ENCODE measurements around the gene SLX9. TPM values are rescaled to one million over a fixed set of nuclear protein-coding genes. Genes with fewer than 3 reads are reported as not detected.

The SLX9 gene
- total RNA-seq, 1 experiment from 2014 or later: 74.3 TPM

DNA sequence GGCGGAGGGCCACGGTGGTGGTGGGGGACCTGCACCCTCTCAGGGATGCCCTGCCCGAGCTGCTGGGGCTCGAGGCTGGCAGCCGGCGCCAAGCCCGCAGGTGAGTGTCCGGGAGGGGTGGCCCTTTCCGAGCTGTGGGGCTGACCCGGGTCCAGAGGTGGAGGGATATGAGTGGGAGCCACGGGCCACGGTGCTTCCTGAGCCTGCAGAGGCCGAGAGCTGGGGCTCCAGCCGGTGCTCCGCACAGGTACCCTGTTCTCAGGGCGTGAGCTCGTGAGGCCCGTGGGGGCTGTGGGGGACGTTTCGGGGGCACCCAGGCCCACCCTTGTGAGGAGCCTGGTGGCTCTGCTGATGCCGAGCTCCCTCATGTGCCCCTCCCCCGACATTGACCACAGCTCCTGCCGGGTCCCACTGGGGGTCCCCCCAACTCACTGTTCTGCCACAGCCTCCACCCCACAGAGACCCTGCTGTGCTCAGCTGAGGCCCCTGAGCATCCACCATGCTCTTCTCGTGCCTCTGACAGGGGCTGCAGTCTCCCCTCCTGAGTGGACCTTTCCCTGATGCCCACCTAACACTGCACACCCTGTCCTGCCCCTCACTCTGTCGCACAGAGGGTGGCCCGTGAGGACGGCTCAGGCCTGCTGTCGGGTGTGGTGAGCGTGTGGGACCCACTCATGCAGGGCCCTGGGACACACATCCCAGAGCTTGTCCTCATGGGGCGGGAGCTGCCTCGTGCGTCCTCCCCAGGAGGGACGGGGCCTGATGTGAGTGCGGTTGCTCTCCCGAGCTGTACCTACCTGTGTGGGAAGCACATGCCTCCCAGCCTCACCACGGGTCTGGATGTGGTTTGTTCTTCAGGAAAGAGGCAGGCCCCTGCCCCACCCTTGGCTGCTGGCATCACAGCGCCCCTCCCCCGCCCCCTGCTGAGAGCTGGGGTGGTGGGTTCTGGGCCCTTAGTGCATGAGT, 27.5 kb downstream of the SLX9 start:
- Histone ChIP-seq H3K27me3 (ENCODE audit: insufficient read depth, low read length) (no peaks in the 10 kb centered on the region), H3K4ac (ENCODE audit: low read depth, low read length) (no peak overlapping the region), H2BK20ac (ENCODE audit: low read depth, low read length, poor library complexity, severe bottlenecking) (no peak overlapping the region), H2BK120ac (ENCODE audit: low read depth, low read length, poor library complexity, severe bottlenecking) (no peak overlapping the region), H3K27ac (ENCODE audit: insufficient read length, low read depth, low read length) (no peak overlapping the region), H2AK5ac (ENCODE audit: insufficient read length, low read length) (no peak overlapping the region), H2BK12ac (ENCODE audit: insufficient read length, low read depth, low read length) (no peak overlapping the region), H3K9ac (ENCODE audit: extremely low read depth, insufficient read length, low read length) (no peak overlapping the region), H3K79me2 (ENCODE audit: insufficient read depth, low read length) (no peaks in the 10 kb centered on the region), H4K8ac (replicated peaks; ENCODE audit: insufficient read length, low read depth, low read length) (no peak overlapping the region), H3K4me1 (ENCODE audit: insufficient read depth, low read length) (no peaks in the 10 kb centered on the region), H3K4me2 (ENCODE audit: insufficient read depth, insufficient read length, low read length) (no peak overlapping the region), H3T11ph (ENCODE audit: low read length) (no peak overlapping the region), H4K91ac (ENCODE audit: insufficient read length, low read depth, low read length) (no peak overlapping the region), H3K14ac (ENCODE audit: insufficient read depth, low read length) (no peak overlapping the region; the same call in 1 of the 2 replicates), H2AFZ (ENCODE audit: low read length) (no peak overlapping the region), H3K23ac (ENCODE audit: insufficient read length, low read depth, low read length) (no peak overlapping the region), H4K20me1 (ENCODE audit: control insufficient read depth, insufficient read depth, insufficient read length) (no peaks in the 10 kb centered on the region), H3K79me1 (ENCODE audit: insufficient read depth, low read depth, low read length, poor library complexity, severe bottlenecking) (peaks cover 6% of the 10 kb centered on the region), H2BK15ac (ENCODE audit: low read depth, low read length) (no peak overlapping the region), H3K18ac (ENCODE audit: insufficient read length, low read depth, low read length) (no peak overlapping the region), H4K5ac (ENCODE audit: insufficient read length, low read depth, low read length) (no peak overlapping the region), H3K23me2 (ENCODE audit: insufficient read length, low read depth, low read length, poor library complexity, severe bottlenecking) (no peaks in the 10 kb centered on the region), H2BK5ac (ENCODE audit: insufficient read length, low read length) (no peak overlapping the region), H3K56ac (ENCODE audit: insufficient read length, low read depth, low read length) (no peak overlapping the region), H3K9me3 (ENCODE audit: control insufficient read depth, low read depth, low read length) (no peaks in the 10 kb centered on the region)
- peaks cover 16 to 47% (median 41%) of the 10 kb centered on the region in 3 experiments for H3K36me3 Mint-ChIP-seq (ENCODE audit: insufficient read depth in 1 of 3, low read depth in 3 of 3)
- no peaks in the 10 kb centered on the region for H3K9me3 Mint-ChIP-seq
- H3K4me3 Mint-ChIP-seq: no peak overlapping the region
- peaks cover 17 to 29% of the 10 kb centered on the region in 2 experiments for H3K4me1 Mint-ChIP-seq
- TF ChIP-seq, protein P1, sequence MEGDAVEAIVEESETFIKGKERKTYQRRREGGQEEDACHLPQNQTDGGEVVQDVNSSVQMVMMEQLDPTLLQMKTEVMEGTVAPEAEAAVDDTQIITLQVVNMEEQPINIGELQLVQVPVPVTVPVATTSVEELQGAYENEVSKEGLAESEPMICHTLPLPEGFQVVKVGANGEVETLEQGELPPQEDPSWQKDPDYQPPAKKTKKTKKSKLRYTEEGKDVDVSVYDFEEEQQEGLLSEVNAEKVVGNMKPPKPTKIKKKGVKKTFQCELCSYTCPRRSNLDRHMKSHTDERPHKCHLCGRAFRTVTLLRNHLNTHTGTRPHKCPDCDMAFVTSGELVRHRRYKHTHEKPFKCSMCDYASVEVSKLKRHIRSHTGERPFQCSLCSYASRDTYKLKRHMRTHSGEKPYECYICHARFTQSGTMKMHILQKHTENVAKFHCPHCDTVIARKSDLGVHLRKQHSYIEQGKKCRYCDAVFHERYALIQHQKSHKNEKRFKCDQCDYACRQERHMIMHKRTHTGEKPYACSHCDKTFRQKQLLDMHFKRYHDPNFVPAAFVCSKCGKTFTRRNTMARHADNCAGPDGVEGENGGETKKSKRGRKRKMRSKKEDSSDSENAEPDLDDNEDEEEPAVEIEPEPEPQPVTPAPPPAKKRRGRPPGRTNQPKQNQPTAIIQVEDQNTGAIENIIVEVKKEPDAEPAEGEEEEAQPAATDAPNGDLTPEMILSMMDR (conservative IDR thresholded peaks at IDR 0.05): no peak
- no peak for DNase-seq
- H3K27me3 Mint-ChIP-seq (ENCODE audit: low read depth): no peaks in the 10 kb centered on the region
- no CpG with 5 or more reads among the region's 38 CpGs for WGBS (ENCODE audit: extremely low coverage, insufficient read length, low lambda C conversion rate)
- H3K27ac Mint-ChIP-seq: no peak overlapping the region
